HG03103 (cell line): ENCODE data around the gene PLEKHG4.

Experiments
- ATAC-seq: cut with Tn5 transposase; IDR thresholded peaks from one replicate; pipeline ENCODE4 v1.9.1; 2021; ENCODE audit warnings: low read depth; ENCODE audit not compliant: unreplicated experiment

PLEKHG4 gene

GRCh38 chr16:67263201-67263600, 16.1 kb upstream of the PLEKHG4 start:
- ATAC-seq: no peak

- no peak for ATAC-seq
These were observed 15.1 kb upstream of the PLEKHG4 start for GRCh38 chr16:67264277-67264676.

GRCh38 chr16:67264866-67265265, 14.5 kb upstream of the PLEKHG4 start:
- no peak for ATAC-seq

GRCh38 chr16:67265834-67266233, 13.5 kb upstream of the PLEKHG4 start:
- no peak for ATAC-seq

- no peak for ATAC-seq
These were observed 11.2 kb upstream of the PLEKHG4 start for GRCh38 chr16:67268136-67268579.

- ATAC-seq: no peak
These were observed 9.6 kb upstream of the PLEKHG4 start for GRCh38 chr16:67269766-67270165.

- no peak for ATAC-seq
These were observed 8.4 kb upstream of the PLEKHG4 start for GRCh38 chr16:67270931-67271338.

- no peak for ATAC-seq
These were observed 7.9 kb upstream of the PLEKHG4 start for GRCh38 chr16:67271446-67271845.

GRCh38 chr16:67275321-67275720, 4.0 kb upstream of the PLEKHG4 start:
- ATAC-seq: no peak

- ATAC-seq: no peak
These were observed 1.9 kb upstream of the PLEKHG4 start for GRCh38 chr16:67277294-67277998.

GRCh38 chr16:67277999-67278772, 1.1 kb upstream of the PLEKHG4 start:
- ATAC-seq: no peak

GRCh38 chr16:67278773-67279295, 498 bp upstream of the PLEKHG4 start:
- ATAC-seq: peak; percentile 24

GRCh38 chr16:67280090-67281015, 1.0 kb downstream of the PLEKHG4 start:
- no peak for ATAC-seq

GRCh38 chr16:67281536-67282446, 2.5 kb downstream of the PLEKHG4 start:
- ATAC-seq: no peak

GRCh38 chr16:67282447-67282805, 3.1 kb downstream of the PLEKHG4 start:
- ATAC-seq: no peak

GRCh38 chr16:67283039-67283825, 3.9 kb downstream of the PLEKHG4 start:
- no peak for ATAC-seq

GRCh38 chr16:67283826-67284555, 4.7 kb downstream of the PLEKHG4 start:
- ATAC-seq: no peak
